ENCODE data around the gene SLC22A31. TPM values are rescaled to one million over a fixed set of nuclear protein-coding genes. Genes with fewer than 3 reads are reported as not detected.
"Not testable (repeated sequence)": the region's sequence is repeated elsewhere in the genome, so short reads cannot be mapped to it uniquely, and the experiment has no call there.

The SLC22A31 gene
- total and polyA plus RNA-seq, 12 donors = 0.28 to 3.2 (median 2.0) TPM; not detected in 5

DNA sequence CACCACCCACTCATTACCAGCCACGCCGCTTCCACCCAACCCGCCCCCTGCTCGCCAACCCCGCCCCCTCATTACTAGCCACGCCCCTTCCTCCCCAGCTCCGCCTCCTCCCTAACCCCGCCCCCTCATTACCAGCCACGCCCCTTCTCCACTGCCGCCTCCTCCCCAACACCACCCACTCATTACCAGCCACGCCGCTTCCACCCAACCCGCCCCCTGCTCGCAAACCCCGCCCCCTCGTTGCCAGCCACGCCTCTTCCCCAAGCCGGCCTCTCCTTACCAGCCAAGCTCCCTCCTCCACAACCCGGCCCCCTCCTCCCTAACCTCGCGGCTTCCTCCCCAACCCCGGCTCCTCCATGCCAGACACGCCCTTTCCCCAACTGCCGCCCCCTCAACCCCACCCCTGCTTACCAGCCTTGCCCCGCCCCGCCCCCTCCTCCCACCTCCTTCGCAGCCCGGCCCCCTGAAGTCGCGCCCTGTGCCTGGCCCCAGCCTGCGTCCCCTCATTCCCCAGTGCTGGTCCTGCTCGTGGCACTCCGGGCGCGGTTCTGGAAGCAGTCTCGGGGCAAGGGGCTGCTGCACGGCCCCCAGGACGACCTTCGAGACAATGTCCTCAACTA is 7.3 kb downstream of the SLC22A31 start:
- Histone ChIP-seq H3K9me3 (replicated peaks in 1 of 3) (no peaks in the 10 kb centered on the region), H3K27ac (no peak overlapping the region), H3K4me1 (replicated peaks in 1 of 2) (peaks cover 8% of the 10 kb centered on the region in 2 donors), H3K36me3 (replicated peaks in 1 of 2) (no peaks in the 10 kb centered on the region), H3K4me3 (no peak overlapping the region), H3K27me3 (no peaks in the 10 kb centered on the region)
- TF ChIP-seq, protein P1, sequence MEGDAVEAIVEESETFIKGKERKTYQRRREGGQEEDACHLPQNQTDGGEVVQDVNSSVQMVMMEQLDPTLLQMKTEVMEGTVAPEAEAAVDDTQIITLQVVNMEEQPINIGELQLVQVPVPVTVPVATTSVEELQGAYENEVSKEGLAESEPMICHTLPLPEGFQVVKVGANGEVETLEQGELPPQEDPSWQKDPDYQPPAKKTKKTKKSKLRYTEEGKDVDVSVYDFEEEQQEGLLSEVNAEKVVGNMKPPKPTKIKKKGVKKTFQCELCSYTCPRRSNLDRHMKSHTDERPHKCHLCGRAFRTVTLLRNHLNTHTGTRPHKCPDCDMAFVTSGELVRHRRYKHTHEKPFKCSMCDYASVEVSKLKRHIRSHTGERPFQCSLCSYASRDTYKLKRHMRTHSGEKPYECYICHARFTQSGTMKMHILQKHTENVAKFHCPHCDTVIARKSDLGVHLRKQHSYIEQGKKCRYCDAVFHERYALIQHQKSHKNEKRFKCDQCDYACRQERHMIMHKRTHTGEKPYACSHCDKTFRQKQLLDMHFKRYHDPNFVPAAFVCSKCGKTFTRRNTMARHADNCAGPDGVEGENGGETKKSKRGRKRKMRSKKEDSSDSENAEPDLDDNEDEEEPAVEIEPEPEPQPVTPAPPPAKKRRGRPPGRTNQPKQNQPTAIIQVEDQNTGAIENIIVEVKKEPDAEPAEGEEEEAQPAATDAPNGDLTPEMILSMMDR (IDR thresholded peaks at IDR 0.05) = no peak
- no peak for TF ChIP-seq POLR2A (IDR thresholded peaks at IDR 0.05)
- peak in 6 of 7 donors; percentile 48 to 84 (median 78) for DNase-seq
- intact Hi-C loops (cut with DNase I) = no loop called here
- 4 to 13% (median 9%) methylated on average over 3 to 39 of the region's 39 CpGs for WGBS, 4 donors

DNA sequence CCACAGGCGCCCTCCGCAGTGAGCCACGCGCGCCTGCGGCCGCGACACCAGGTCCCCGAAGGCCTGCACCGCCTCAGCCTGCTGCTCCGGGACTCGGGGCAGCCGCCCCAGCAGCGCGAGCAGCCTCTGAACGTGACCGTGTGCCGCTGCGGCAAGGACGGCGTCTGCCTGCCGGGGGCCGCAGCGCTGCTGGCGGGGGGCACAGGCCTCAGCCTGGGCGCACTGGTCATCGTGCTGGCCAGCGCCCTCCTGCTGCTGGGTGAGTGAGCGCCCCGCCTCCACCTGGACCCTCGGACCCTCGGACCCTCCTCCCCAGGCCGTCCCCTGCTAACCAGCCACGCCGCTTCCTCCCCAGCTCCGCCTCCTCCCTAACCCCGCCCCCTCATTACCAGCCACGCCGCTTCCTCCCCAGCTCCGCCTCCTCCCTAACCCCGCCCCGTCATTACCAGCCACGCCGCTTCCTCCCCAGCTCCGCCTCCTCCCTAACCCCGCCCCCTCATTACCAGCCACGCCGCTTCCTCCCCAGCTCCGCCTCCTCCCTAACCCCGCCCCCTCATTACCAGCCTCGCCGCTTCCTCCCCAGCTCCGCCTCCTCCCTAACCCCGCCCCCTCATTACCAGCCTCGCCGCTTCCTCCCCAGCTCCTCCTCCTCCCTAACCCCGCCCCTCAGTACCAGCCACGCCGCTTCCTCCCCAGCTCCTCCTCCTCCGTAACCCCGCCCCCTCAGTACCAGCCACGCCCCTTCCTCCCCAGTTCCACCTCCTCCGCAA is 8.0 kb downstream of the SLC22A31 start:
- H3K36me3 ChIP-seq (replicated peaks in 1 of 2); H3K4me1 ChIP-seq (replicated peaks in 1 of 2); H3K27ac ChIP-seq; H3K27me3 ChIP-seq; H3K9me3 ChIP-seq (replicated peaks in 1 of 3); intact Hi-C loops (cut with DNase I): not testable (repeated sequence)
- H3K4me3 ChIP-seq = peak overlapping the region in 2 of 4 donors; percentile 22 to 52
- DNase-seq = peak in 5 of 7 donors; percentile 62 to 91 (median 86)
- TF ChIP-seq, protein P1 (IDR thresholded peaks at IDR 0.05) = peak in 1 of 6 experiments; percentile 1
- 0 to 11% (median 6%) methylated on average over 16 to 63 of the region's 63 CpGs for WGBS, 4 donors

DNA sequence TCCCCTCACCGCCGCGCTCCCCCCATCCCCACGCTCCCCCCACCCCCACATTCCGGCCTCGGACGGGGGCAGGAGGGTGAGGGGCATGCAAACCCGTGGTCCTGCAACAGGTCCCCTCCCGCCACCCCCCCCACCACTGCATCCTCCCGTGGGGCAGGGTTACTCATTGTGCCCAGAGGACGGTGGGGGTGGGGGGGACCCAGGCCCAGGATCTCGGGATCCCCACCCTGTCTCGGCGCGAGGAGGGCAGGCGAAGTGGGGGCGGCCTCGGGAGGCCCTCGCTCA is 8.5 kb downstream of the SLC22A31 start:
- Histone ChIP-seq H3K27me3 (no peaks in the 10 kb centered on the region), H3K4me3 (peak overlapping the region in 2 of 4 donors; percentile 22 to 52), H3K27ac (no peak overlapping the region), H3K36me3 (replicated peaks in 1 of 2) (no peaks in the 10 kb centered on the region), H3K9me3 (replicated peaks in 1 of 3) (no peaks in the 10 kb centered on the region), H3K4me1 (replicated peaks in 1 of 2) (peaks cover 8% of the 10 kb centered on the region in 2 donors)
- intact Hi-C loops (cut with DNase I) = no loop called here
- WGBS, 4 donors = 2 to 4% methylated on average over 15 to 19 of the region's 19 CpGs; no CpG with 5 or more reads in 2 of the 4 donors
- DNase-seq = no peak
- TF ChIP-seq POLR2A (IDR thresholded peaks at IDR 0.05) = no peak
- TF ChIP-seq, protein P1 (IDR thresholded peaks at IDR 0.05) = no peak

DNA sequence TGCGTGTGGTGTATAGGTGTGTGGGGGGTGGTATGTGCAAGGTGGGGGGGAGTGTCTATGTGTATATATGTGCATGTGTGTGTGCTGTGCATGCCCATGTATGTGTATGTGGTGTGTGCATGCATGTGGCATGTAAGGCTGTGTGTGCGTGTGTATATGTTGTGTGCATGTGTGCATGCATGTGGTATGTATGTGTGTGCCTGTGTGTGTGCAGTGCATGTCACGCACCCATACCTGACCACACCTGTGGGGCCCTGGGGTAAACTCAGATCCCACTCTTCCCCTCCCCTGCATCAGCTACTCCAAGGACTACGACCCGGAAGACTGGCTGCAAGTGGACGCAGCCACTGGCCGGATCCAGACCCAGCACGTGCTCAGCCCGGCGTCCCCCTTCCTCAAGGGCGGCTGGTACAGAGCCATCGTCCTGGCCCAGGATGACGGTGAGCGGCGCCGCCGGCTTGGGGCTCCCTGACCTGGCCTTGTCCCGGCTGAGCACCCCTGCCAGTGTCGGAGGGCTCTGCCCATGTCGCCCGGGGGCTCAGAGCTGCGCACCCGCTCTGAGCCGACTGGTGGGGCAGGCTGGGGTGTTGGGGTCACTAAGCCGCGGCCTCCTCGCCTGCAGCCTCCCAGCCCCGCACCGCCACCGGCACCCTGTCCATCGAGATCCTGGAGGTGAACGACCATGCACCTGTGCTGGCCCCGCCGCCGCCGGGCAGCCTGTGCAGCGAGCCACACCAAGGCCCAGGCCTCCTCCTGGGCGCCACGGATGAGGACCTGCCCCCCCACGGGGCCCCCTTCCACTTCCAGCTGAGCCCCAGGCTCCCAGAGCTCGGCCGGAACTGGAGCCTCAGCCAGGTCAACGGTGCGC is 9.1 kb downstream of the SLC22A31 start:
- Histone ChIP-seq H3K9me3 (replicated peaks in 1 of 3) (no peaks in the 10 kb centered on the region), H3K27ac (no peak overlapping the region), H3K4me1 (replicated peaks in 1 of 2) (peaks cover 8% of the 10 kb centered on the region in 2 donors), H3K36me3 (replicated peaks in 1 of 2) (no peaks in the 10 kb centered on the region), H3K27me3 (no peaks in the 10 kb centered on the region), H3K4me3 (peak overlapping the region in 1 of 4 donors; percentile 52)
- DNase-seq = no peak
- TF ChIP-seq, protein P1 (IDR thresholded peaks at IDR 0.05) = no peak
- TF ChIP-seq POLR2A (IDR thresholded peaks at IDR 0.05) = no peak
- intact Hi-C loops (cut with DNase I) = no loop called here
- 45 to 62% (median 47%) methylated on average over 6 to 44 of the region's 44 CpGs for WGBS, 4 donors
